ENCODE results near the gene DNAH10.

Gene DNAH10

DNA sequence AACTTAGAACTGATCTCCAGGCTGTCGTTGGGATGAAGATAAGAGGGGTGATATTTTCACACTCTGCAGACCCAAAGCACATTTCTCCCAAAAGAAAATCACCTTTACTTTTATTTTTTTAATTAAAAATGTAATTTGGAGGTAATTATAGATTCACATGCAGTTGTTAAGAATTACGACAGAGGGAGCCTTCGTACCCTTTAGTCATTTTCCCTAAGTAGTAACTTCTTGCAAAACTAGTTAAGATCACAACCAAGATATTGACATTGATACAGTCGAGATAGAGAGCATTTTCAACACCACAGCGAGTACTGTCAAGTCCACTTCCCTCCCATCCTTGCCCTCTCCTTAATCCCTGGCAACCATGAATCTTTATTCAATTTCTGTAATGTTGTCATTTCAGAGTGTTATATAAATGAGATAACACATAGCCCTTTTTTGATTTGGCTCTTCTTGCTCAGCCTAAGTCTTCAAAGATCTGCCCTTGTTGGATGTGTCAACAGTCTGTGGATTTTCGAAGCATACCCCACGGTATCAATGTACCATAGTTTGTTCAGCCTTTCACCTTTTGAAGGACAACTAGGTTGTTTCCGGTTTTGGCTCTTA, 39.6 kb downstream of the DNAH10 start:
- no peak for DNase-seq

DNA sequence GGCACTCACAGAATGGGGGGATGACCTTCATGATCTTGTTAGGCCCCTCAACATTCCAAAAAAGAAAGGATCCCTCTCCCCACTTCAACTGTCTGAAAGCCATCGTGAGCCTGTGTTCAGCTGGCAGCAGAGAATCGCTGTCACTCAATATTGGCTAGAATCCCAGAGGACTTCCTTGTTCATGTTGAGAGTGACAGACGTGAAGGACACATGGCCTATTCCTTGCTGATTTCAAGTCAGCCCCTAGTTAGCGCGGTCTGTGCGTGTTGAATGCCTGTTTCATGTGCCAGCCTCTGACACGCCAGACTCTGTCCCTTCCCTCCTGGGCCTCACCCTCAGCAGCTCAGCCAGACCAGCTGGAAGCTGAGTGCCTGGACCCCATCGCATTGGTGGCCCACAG, 43.1 kb downstream of the DNAH10 start:
- DNase-seq, result no peak

DNA sequence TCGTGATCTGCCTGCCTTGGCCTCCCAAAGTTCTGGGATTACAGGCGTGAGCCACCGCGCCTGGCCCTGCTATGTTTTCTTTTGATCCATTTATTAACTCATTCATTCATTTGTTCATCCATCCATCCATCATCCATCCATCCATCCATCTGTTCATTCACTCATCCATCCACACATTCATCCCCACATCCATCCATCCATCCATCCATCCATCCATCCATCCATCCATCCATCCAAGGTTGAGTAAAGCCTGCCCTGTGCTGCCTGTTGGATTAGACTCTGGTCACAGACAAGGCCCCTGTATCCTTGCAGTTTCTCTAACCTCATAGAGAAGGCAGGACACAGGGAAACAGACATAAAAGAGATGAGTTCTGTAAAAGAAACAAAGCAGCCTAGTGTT, 44.9 kb downstream of the DNAH10 start:
- DNase-seq, result no peak

DNA sequence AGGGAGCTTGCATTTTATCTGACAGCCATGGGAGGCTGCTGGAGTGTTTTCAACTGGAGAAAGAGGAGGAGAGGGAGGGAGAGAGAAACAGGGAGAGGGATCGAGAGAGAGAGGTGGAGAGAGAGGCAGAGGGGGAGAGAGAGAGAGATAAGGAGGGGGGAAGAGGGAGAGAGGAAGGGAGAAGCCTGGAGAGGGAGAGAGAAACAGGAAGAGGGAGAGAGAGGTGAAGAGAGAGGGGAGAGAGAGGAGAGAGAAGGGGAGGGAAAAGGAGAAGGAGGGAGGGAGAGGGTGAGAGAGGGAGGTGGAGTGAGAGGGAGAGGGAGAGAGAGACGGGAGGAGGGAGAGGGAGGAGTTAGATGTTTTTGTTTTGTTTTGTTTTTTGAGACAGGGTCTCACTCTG, 45.6 kb downstream of the DNAH10 start:
- no peak for DNase-seq

DNA sequence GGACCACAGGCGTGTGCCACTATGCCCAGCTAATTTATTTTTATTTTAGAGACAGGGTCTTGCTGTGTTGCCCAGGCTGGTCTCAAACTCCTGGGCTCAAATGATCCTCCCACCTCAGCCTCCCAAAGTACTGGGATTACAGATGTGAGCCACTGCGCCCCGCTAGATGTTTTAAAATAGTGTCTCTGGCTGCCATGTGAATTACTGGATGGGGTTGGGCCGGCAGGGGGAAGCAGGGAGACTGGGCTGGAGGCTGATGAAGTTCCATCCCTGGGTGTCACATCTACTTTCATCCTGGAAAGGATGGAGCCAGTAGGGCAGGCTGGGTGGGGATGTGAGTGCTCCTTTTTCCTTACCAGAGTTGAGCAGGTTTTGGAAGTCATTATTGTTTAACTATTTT, 46.1 kb downstream of the DNAH10 start:
- DNase-seq, result no peak

DNA sequence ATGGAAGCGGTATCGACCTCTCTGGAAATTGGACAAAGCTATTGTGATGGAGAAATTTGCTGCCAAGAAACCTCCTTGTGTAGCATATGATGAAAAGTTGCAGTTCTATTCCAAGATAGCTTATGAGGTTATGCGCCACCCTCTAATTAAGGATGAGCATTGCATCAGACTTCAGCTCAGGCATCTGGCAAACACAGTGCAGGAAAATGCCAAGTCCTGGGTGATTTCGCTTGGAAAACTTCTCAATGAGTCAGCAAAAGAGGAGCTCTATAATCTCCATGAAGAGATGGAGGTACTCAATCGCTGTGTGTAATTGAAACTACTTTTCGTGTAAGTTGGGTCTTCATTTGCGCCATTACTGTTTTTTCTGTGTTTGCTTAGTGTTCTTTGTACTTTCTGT, 51.2 kb downstream of the DNAH10 start:
- DNase-seq, result no peak

DNA sequence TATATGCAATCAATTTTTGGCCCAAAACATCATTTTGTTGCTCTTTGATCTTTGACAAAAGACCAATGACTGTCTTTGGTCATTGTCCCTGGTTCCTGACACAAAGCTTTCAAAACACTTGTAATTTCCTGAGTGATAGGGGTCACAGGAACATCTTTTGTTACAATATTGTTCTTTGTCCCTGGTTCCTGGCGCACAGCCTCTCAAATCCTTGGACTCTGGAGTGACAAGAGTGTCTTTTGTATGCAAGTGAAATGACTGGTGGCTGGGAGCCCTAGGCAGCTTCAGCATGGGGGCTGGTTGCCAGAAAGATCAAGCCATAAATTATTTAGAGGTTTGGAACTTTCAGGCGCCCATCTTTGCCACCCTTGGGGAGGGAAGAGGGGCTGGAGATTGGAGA, 53.9 kb downstream of the DNAH10 start:
- no peak for DNase-seq

DNA sequence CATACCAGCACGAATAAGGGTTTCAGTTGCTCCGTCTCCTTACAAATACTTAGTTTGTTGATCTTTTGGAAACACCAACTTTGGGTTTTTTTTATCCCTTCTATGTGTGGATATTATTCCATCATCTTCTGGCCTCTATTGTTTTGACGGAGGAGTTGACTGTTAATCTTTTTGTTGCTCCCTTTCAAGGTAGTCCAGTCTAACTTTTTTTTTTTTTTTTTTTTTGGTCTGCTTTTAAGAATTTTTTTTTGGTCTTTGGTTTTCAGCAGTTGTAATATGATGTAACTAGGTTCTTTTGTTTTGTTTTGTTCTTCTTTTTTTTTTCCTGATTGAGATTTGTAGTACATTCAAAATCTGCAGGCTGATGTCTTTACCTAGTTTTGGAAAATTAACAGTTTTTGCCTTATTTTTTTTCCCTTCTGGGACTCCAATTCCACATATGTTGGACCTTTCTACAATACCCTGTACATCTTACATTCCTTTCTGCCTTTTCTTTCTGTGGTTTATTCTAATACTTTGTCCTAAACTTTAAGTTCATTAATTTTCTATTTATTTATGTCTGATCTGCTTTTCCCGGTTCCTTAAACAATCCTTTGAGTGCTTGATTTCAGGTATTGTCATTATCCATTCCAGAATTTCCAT, 54.9 kb downstream of the DNAH10 start:
- DNase-seq, result no peak

DNA sequence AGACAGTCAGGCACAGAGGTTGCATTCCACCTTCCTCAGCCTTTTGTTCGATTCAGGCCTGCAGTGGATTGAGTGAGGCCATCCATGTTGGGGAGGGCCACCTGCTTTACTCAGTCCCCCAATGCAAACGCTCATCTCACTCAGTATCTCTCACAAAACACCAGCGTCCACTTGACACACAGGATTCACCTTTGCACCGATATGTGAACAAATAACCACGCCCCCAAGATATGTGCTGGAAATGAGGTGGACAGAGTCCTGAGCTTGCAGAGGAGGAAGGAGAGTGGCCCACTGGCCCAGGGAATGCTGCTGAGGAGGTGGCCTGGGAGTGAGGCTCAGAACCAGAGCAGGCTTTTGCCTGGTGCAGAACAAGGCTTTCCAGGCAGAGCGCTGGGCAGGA, 60.7 kb downstream of the DNAH10 start:
- DNase-seq, result no peak

DNA sequence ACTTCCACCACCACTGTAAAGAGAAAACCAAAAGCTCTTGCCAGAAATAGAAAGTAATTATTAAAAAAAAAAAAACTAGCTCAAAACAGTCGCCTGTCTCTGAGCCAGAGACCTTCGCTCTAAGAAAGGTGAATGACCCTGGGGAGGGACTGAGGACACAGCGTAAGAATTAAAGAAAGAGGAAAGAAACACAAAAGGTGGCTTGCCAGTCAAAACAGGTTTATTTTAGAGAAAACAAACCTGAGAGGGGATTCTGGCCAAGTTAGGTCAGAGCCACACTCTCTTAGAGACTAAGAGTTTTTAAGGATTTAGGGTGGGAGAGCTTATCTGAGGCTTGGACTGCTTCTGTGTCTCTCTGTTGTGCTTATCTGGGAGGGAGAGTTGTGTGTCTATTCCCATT, 66.0 kb downstream of the DNAH10 start:
- no peak for DNase-seq

DNA sequence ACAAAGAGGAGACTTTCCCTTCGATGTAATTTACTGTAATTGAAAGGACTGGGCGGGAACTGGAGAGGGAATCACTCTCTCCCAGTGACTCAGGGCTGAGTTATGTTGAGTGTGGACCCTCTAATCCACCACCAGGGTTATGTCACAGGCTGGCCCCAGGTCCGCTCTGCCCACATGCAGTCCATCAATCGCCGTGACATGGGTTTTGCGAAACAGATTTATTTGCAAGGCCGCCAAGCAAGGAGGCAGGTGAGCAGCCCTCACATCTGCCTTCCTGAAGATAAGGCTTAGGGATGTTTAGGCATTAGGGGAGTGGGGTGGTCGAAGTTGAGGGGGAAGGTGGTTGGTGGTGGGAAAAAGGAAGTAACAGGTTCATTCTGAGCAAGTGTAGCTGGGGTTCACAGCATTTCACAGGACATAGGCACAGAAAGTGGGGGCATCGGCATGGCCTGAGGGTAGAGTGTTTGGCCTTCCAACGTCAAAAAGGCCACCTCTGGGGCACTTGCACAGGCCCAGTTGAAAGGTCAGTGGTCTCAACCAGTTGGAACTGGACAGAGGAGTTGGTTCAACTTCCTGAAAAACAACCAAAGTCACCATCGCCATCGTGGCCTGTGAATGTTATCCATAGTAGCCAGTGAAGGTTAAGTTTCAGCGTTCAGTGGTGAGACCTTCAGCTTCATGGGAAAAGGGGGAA, 66.9 kb downstream of the DNAH10 start:
- no peak for DNase-seq

DNA sequence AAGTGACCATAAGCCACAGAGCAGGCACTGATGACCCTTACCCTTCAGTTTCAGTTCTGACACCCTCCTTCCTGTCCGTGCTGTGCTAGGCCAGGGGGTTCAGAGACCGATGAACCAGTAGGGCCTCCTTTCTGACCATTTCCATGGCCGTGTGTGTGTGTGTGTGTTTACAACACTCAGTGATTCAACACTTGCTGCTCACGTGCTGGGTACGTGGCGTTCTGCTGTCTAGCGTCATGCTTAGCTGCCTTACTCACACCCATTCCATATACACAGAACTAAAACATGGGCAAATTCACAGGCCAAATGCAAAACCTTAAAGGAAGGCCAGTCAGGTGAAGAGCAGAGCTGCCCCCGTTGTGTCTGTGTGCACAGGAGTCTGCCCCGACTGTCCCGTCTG, 67.5 kb downstream of the DNAH10 start:
- DNase-seq, result no peak

DNA sequence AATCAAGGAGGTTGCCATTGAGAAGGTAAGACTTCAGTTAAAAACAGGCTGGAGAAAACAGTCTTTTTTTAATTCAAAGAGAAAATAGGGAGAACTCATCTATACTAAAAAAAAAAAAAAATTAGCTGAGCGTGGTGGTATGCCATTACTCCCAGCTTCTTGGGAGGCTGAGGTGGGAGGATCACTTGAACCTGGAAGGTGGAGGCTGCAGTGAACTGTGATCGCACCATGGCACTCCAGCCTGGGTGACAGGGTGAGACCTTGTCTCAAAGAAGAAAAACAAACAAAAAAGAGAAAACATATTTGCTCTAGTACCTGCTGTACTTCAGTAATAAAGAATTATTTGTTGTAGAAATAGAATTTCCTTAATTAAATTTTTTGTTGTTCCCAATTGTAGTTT, 68.6 kb downstream of the DNAH10 start:
- DNase-seq, result no peak

DNA sequence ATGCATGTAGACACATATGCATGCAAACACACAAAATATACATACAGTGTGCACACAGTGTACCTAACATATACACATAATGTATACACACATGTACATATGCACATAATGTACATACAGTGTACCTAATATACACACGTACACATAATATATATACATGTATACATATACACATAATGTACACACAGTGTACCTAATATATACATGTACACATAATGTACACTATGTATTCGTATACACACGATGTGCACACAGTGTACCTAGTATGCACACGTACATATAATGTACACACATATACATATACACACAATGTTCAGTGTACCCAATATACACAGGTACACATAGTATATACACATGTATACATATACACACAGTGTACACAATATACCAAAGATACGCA, 70.0 kb downstream of the DNAH10 start:
- DNase-seq, result no peak

DNA sequence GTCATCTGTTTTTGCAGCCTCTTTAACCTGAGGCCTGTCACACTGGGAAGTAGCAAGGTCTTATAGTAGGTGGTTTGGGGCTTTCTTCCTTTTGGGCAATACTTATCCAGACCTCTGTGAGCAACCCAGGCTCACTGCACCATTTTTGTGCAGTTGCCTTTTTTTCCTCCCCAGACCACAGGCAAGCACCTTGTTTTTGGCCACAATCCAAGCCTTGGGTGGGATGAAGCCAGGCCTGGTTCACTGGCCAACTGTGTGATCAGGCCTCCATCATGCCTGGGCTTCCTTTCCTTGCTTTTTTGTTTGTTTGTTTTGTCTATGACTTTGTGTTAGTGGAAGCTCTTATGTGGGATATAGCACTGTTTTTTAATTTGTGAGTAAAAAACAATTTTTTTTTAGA, 71.7 kb downstream of the DNAH10 start:
- no peak for DNase-seq

DNA sequence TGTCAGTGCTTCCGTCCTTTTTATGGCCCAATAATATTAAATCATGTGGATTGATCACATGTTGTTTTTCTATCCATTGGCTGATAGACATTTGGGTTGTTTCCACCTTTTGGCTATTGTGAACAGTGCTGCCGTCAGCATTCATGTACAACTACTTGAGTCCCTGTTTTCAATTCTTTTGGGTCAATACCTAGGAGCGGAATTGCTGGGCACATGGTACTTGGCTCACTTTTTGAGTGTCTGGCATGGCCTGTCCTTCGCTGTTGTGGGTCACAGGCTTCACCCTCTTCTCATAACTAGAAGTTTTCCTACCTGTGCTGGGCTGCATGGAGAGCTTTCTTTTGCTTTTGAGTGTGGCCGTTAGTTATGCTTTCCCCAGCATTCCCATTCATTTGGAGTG, 72.7 kb downstream of the DNAH10 start:
- DNase-seq, result no peak

DNA sequence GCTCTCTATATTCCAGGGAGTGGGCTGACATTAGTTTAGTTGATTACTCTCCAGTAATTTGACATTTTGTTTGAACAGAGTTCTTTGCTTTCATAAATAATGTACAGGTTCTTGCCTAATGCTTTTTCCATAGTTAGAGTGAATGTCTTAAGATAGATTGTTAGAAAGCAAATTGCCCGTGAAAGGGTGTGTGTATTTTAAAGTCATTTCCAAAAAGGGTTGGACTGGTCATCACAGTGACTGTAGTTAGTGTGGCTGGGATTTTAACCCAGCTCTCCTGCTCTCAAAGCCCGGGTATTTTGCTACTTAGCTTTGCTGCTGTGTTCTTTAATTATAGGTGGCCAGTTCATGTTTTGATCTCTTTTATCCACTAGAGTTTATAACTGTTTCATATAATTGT, 74.2 kb downstream of the DNAH10 start:
- DNase-seq, result no peak

DNA sequence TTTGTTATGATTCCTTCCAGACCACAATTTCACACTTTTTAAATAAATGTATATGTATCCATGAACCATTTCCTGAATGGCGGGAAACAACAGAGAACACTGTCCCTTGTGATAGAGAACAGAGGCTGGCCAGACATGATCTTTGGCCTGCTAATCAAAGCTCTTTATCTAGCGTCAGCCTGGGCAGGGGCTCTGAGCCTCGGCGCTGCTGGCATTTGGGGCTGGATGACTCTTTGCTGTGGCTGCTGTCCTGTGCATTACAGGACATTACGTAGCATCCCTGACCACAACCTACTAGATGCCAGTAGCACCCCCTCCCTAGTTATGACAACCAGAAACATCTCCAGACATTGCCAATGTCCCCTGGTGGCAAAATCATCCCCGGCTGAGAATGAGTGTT, 77.7 kb downstream of the DNAH10 start:
- no peak for DNase-seq

DNA sequence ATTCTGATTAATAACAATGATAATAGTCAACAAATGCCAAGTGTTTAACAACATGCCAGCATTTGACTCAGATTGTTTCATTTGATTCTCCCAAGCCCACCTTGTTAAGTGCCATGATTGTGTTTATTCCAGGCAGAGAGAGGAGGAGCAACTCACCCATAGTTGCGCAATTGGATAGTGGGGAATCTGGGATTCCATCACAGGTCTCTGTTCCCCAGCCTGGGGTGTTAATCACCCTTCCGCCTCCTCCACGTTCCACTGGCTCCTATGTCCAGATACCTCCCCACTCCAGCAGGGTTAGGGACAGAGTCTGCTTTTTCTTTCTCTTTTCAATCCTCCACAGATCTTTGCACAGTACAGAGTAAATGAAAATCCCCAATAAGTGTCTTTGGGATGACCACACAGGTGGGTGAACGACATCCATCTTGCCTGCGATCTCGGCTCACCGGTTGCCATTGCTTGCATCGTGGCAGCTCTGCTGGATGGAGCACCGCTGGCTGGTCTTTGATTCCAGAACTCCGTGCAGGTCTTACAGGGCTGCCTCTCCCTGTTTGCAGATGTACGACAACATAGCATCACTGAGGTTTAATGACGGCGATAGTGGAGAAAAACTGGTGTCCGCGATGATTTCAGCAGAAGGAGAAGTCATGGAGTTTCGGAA, 78.8 kb downstream of the DNAH10 start:
- no peak for DNase-seq

DNA sequence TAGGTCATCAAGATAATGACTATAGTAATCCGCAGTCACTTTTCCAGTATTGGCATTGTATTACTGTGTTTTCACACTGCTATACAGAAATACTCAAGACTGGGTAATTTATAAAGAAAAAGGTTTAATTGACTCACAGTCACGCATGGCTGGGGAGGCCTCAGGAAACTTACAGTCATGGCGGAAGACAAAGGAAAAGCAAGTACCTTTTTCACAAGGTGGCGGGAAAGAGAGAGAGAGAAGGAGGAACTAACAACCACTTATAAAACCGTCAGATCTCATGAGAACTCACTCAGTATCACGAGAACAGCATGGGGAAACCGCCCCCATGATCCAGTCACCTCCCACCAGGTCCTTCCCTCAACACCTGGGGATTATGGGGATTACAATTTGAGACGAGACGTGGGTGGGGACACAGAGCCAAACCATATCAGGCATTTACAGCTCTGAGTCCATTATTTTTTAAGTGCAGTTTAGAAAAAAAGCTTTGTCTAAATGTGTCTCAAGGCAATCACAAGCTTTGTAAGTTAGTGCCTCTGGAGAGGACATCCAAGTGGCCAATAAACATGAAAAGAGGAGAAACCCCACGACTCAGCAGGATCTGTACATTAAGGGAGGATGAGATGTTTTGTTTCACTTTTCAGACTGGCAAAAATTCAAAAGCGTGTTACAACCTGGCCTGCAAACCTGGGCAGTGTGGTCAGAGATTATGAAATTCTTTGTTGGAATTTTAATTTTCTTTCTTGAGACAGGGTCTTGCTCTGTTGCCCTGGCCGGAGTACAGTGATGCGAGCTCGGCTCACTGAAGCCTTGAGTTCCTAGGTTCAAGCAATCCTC, 82.0 kb downstream of the DNAH10 start:
- DNase-seq, result no peak

DNA sequence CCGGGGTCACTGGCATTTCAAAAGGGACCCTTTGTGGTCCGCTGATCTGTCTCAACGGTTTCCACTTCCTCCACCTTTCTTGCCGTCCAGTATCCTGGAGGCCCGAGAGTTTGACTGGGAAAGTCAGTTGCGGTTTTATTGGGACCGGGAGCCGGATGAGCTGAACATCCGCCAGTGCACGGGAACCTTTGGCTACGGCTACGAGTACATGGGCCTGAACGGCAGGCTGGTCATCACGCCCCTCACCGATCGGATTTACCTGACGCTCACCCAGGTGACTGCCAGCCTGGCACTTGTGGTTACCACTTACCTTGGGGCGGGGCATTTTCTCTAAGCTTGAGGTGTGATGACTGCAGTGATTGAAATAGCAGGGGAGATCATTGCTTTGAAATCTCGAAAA, 83.8 kb downstream of the DNAH10 start:
- no peak for DNase-seq

DNA sequence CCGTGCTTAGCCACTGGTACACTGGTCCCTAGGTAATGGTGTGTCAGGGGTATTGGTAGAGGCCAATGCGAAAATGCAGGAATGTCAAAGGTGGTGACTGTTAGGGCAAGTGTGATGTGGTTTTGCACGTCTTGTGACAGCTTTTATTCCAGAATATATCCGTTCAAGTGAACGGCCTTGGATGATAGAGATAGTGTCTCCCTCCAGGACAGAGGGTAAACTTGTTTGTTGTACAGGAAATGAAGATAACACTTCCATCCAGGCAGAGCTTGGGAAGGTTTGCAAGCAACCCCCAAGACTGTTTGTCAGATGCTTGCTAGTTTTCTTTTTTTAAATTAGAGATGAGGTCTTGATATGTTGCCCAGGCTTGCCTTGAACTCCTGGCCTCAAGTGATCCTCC, 84.2 kb downstream of the DNAH10 start:
- no peak for DNase-seq

DNA sequence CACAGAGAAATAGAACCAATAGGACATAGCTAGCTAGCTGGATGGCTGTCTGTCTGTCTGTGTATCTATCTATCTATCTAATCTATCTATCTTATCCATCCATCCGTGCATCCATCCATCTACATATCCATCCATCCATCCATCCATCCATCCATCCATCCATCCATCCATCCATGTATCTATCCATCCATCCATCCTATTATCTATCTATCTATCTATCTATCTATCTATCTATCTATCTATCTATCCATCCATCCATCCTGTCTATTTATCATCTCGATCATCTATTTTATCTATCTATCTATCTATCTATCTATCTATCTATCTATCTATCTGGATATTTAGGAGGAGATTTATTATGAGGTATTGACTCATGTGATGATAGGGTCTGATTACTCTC, 84.9 kb downstream of the DNAH10 start:
- no peak for DNase-seq
